Measurements from ENCODE around the gene RPS5.

- TF ChIP-seq CTCF (IDR thresholded peaks at IDR 0.05; ENCODE audit: low read length) (no peak), EZH2phosphoT487 (IDR thresholded peaks at IDR 0.05; ENCODE audit: low read length) (no peak)
Measured at GRCh38 chr19:58395220-58395978, 8.3 kb downstream of the RPS5 start, which contains the start of gene RNF225.
